HG02571 (cell line): Measurements from ENCODE around the gene DGKD.
"Not testable (repeated sequence)": the region's sequence is repeated elsewhere in the genome, so short reads cannot be mapped to it uniquely, and the experiment has no call there.

Source experiments
- ATAC-seq: cut with Tn5 transposase; IDR thresholded peaks from one replicate; pipeline ENCODE4 v1.9.1; 2021; ENCODE audit warnings: mild to moderate bottlenecking, moderate library complexity; ENCODE audit not compliant: unreplicated experiment

Gene DGKD

DNA sequence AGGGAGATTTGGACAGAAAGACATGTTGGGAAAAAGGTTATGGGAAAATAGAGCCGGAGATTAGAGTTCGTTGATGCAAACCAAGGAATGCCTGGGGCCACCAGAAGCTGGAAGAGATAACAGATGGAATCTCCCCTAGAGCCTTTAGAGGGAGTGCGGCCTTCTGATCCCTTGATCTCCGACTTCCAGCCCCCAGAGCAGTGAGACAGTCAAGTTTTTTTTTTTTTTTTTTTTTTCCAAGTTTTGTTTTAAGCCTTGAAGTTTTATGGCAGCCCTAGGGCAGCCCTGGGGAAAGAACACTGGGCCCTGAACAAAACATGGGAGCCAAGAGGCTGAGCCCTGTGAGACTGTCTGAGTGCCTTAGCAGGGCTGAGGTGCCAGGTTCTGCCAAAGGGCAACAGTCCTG is 6.5 kb downstream of the DGKD start:
- no peak for ATAC-seq

DNA sequence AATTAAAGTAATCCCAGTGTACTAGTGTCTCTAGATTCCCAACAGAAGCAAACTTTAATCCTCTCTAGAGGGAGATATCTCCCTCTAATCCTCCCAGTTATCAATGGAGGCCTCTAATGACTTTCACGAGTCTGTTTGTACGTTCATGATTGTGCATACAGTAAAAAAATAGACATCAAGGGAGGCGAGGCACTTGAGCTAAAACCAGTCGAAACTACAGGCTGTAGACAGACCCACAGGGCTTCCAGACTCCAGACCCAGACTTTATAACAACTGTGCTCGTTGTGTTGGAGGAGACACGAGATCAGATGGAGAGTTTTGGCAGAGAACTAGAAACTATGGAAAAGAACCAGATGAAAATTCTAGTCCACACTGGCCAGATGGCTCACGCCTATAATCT is 7.0 kb downstream of the DGKD start:
- no peak for ATAC-seq

DNA sequence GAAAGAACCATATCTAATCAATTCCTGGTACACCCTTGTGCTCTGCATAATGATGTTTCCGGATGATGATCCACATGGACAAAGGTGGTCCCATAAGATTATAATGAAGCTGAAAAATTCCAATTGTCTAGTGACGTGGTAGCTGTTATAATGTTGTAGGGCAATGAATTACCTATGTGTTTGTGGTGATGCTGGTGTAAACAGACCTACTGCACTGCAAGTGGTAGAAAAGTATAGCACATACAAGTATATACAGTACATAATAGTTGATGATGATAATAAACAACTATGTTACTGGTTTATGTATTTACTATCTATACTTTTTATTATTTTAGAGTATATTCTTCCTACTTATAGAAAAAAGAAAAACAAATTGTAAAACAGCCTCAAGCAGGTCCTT is 8.4 kb downstream of the DGKD start:
- no peak for ATAC-seq

DNA sequence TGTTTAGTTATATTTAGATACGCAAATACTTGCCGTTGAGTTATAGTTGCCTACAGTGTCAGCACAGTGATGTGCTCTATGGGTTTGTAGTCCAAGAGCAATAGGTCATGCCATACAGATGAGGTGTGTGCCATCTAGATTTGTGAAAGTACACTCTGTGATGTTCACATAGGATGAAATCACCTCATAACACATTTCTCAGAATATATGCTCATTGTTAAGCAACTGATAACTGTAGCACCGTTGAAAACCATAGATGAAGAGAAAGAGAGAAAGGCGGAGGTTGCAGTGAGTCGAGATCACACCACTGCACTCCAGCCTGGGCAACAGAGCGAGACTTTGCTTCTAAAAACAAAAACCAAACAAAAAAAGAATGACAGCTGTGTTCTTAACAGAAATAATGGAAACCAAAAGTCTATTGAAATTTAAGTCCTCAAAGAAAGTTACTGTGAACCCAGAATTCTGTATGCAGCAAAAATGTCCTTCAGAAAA is 9.5 kb downstream of the DGKD start:
- ATAC-seq: no peak

DNA sequence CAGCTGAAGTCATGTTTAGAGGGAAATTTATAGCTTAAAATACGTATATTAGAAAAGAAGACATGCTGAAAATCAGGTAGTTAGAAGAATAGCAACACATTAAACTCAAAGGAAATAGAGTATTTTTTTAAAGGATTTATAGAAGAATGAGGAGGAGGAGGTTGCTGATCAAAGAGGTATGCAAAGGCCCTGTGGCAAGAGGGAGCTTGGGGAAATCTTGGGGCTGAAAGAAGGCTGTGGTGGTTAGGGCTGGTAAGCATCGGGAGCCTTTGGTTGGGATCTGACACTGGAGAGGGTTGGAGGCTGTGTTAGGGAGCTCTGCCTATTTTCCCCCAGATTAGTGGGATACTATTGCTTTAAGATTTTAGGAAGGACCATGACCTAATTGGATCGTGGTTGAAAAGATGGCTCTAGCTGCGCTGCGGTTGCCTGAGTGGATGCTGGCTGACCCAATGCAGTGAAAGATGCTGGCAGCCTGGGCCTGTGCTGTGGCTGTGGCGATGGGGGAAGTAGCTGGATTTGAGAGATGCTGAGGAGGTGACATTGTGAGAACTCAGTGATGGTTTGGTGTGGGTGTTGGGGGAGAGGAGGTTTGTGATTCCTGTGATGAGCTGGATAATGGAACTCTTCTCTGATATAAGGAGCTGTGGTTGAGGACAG is 11.7 kb downstream of the DGKD start:
- no peak for ATAC-seq

DNA sequence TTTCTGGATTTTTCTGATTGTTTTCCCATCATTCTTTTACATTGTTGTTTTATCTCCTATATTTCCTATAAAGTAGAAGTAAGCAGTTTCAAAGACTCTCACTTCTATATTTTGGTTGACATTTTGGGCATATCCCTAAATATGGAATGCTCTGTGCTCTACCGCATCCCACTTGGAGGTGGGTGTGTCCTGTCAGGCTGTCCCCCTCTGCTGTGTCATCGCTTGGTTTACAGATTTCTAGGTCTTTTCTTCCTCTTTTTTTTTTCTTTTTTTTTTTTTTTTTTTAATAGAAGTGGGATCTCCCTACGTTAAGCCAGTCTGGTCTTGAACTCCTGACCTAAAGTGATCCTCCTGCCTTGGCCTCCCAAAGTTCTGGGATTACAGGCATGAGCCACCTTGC is 13.3 kb downstream of the DGKD start:
- ATAC-seq: no peak

DNA sequence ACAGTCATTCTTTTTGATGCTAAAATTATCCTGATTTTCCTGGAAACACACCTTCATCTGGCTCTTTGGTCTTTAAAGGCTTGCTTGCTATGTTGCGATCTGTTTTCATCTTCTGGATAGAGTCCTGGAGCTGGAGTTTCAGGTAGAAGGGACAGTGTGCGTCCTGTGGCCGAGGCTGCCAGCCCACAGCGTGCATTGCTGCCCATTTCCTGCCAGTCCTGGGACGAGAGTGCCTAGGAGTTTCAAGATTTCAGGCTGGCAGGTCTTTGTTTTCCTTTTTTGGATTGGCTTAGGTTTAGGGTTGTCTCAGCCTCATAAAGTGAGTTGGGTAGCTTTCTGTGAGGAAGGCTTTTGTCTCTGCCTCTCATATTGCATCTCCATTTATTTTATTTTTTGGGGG is 14.5 kb downstream of the DGKD start:
- no peak for ATAC-seq

DNA sequence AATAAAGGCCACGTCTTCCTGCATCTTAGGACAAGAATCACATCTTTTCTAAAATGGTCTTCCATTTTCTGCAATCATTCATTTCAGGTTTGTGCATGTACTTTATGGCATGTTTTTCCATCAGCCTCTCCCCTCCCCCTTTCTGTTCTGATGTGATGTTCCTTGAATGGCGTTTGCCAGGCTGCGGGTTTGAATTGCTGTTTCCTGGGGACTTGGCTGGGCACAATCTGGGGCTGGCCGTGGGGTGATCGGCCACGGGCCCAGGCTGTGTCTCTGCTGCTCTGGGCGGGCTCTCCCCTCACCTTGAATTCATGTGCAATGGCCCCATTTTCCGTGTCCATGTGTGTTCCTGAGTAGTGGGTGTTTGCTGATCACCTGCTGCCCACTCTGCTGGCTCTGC is 15.2 kb downstream of the DGKD start:
- no peak for ATAC-seq

DNA sequence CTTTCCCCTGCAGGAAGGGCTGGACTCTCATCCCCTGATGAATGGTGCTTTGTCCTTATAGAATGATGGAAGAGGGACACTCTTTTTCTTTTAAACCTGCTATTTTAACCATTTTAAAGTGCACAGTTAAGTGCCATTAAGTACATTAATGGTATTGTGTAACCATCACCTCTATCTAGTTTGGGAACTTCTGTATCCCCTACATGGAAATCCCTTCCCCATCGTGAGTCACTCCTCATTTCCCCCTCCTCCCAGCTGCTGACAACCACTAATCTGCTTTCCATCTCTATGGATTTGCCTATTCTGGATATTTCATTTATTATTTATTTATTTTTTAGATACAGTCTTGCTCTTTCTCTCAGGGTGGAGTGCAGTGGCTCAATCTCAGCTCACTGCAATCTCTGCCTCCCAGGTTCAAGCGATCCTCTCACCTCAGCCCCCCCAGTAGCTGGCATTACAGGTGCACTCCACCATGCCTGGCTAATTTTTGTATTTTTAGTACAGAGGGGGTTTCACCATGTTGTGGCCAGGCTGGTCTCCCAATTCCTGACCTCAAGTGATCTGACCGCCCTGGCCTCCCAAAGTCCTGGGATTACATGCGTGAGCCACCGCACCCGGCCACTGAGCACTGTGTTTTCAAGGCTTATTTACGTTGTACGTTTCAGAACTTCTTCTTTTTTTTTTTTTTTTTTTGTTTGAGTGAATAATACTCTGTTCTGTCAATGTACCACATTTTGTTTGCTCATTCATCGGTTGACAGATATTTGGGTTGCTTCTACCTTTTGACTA is 15.8 kb downstream of the DGKD start:
- ATAC-seq: no peak

DNA sequence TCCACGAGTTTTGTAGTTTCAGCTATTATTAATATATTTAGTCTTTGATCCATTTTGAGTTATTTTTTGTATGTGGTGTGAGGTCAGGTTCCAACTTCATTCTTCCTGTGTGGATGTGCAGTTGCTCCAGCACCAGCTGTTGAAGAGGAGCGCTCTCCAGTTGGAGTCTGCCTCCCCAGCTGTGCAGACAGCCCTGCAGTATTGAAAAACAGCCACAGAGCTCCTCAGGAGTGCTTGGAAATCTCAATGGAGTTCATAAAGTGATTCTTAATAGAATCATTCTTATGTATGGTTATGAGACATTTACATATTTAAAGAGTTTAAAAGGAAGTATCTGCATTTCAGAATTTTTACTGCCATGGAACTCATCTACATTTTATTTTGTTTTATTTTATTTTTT is 17.3 kb downstream of the DGKD start:
- ATAC-seq: no peak

DNA sequence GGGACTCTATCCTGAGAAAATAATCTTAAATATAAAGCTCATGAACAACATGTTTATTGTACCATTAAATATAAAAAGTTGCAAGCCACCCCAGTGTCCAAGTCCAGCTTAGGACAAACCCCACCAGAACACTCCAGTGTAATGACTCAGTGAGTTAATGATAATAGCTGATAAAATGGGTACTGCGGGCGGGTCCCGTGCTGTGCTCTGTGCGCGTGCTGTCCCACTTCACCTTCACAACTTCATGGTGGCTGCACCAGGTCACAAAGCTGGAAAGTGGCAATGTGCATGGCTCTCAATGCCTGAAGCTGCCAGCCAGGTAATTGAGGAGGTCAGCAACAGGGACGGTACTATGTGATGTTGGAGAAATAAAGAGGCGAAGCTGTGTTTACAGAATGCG is 18.6 kb downstream of the DGKD start:
- ATAC-seq: no peak

DNA sequence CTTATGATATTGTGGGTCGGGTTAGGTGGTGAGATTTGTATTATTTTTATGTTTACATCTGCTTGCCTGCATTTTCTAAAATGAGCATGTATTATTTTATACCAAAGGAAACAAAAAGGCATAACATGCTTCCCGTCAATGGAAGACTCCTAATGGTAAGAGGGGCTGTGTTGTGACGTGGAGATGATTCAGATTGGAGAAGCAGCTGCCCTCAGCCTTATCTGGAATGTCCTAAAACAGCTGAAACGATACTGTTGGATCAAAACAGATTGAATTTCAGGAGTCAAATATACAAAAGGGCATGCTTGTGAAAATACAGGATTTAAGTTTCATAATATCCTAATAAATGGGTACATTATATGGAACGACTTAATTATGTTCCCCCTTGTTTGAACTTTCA is 19.0 kb downstream of the DGKD start:
- no peak for ATAC-seq

DNA sequence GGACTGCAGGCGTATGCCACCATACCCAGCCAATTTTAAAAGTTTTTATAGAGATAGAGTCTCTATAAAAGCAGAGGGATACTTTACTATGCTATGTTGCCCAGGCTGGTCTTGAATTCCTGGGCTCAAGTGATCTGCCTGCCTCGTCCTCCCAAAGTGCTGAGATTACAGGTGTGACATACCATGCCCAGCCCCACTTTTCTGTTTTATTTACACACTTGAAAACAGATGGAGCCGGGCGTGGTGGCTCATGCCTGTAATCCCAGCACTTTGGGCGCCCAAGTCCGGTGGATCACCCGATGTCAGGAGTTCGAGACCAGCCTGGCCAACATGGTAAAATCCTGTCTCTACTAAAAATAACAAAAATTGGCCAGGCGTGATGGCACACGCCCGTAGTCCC is 20.5 kb downstream of the DGKD start:
- not testable (repeated sequence) for ATAC-seq

DNA sequence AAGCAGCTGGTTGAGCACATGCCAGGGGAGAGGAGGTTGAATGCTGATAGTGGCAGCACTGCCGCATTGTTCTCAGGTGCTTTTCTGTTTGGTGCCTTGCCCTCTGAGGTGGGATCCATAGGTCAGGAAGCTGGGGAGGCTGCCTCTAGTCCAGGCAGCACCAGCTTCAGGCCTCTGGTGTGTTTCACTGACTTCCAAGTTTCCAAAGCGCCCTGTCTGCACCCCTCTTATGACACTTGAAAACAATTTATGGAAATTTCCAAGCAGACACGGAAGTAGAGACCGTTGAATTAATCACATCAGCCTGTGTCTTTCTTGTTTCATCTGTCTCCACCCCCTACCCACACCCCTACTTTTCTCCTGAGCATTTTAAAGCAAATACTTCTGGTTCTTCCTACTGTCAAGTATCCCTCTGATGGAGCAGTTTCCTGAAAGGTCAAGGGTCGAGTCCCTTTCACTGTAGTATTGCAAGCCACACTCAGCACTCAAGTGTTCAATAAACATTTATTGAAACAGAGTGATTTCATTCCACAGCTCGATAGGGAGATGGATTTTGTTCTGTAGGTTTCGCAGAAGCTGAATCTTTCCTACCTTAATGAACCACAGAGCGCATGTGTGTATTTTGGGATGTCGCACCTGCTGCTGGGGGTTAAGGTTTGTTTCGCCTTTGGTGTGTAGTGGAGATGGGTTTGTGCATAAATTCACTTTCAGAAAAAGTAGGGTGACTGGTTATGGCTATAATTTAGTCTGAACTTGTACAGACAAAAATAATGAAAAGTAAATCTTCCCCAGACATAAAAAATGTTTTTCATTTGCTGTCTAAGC is 21.4 kb downstream of the DGKD start:
- no peak for ATAC-seq

DNA sequence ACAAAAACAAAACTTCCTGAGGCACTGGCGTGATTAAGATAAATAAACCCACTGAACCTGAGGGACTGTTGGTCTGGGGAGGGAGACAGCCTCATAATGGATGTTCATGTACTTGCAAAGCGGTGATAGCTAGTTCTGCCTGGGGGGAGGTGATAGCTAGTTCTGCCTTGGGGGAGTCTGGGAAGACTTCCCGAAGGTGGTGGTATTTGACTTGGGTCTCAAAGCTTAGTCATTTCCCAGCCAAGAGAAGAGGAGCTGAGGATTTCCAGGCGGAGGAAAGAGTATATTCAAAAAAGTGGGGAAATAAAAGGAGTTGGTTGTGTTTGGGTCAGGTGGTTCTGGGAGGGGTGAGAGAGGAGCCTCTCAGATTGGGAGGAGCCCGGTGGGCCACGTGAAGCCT is 24.7 kb downstream of the DGKD start:
- ATAC-seq: no peak

DNA sequence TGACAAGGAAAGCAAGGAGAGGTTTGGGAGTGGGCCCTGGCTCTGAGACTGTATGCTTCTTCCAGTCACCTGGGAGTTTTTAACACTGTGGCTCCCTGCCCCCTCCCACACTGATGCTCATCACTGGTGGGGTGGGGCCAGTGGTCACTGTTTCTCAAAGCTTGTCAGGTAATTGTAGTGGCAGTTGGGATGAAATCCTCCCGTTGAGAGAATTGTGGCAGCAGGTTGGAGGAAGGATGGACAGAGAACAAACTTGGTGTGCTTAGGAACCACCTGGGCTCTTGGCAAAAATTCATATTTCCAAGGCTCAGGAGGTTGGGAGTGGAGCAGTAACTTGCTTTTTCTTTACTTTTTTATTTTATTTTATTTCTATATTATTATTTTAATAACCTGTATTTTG is 25.1 kb downstream of the DGKD start:
- ATAC-seq: no peak

DNA sequence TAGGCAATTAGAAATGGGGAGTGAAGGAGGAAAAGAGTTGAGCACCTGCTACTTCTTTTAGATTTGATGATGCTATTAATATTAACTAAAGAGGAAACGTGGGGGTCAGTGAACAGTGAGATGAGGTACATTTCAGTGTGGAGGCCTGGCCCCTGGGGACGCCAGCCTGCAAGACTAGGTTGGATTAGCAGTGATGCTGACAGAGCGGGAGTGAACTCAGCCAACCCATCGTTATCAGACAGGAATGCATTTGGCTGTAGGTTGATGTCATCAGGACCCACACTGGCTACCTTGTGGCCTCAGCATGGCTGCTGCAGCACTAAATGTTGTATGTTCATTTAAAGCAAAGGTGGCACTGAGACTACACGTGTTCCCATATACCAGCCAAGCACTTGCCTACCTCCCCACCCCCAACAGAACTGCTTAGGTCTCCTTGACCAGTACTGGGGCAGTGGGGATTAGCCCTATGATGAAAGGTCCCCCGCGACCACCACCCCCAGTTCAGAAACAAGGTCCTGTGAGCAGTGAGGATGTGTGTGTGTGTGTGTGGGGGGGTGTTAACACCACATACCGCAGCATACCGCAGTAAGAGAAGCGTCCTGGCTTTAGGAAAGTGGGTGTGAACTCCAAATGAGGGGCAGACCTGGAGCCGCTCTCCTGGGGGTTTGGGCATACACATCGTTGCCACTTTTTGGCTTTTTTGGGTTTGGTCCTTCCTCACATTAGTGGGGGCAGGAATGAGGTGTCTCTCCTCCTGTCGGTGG is 26.0 kb downstream of the DGKD start:
- ATAC-seq: no peak

DNA sequence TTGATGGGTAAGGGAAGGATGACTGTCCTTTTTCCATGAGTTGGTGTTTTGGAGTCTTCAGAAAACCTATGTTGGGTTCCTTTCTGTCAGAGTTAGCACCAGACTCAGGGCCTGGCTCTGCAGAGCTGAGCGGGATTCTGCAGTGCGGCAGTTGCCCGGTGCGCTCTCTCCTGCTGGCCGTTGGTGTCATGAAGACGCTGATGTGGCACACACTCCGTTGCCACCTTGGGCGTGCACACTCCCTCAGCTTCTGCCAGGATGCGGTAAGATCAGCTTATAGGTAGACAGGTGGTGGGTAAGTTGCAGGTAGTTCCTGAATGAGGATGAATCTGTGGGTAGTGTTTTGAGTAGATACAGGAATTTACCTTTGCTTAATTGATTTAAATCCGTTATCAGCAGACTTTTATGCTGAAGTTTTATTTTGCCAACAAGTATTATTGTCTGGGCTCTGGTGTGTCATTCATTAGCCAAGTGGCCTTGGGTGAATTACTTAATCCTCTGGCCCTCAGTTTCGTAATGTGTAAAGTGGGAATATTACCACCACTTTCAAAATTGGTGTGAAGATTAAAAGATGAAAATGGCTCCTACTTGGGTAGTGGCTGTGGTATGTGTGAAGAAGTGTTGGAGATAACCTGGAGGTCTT is 26.8 kb downstream of the DGKD start:
- ATAC-seq: no peak

DNA sequence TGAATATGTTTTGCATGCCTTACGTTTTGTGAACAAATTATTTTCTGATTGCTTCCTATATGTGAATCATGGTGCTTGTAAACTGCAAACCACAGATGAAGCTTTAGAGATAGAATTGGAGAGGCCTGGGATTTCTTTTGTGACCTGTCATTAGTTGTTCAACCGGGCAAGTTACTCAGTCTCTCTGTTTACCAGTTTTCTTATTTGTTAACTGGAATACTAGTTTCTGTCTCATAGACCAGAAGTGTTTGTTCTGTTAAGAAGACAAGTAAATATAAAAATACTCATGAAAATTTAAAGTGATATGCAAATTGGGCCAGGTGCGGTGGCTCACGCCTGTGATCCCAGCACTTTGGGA is 27.3 kb downstream of the DGKD start:
- no peak for ATAC-seq

DNA sequence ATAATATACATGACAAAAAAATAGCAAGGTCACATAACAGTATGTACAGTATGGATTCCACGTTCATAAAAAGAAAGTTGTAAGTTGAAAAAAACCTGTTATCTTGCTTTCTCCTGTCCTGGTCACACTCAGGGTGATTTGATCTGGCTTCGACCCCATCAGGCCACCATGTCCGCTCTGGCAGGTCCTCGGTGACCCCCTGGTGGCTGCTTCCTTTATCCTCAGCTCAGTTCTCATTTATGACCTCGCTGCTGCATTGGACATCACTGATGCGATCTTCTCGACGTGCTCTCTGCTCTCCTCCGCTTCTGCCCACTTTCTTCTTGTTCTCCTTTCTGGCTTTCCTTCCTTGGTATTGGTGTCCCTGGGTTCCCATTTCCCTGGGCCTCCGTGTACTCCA is 29.7 kb downstream of the DGKD start:
- no peak for ATAC-seq
